ENCODE measurements around the gene HBS1L. TPM values are rescaled to one million over a fixed set of nuclear protein-coding genes. Genes with fewer than 3 reads are reported as not detected.
A peak's percentile ranks its signal among the peaks of the same experiment; 100 is the strongest.

HBS1L gene
- total RNA-seq = 10 to 100 TPM; 71.3 to 89.0 TPM
- 10 to 100 TPM; 32.7 to 33.1 TPM for polyA plus RNA-seq

DNA sequence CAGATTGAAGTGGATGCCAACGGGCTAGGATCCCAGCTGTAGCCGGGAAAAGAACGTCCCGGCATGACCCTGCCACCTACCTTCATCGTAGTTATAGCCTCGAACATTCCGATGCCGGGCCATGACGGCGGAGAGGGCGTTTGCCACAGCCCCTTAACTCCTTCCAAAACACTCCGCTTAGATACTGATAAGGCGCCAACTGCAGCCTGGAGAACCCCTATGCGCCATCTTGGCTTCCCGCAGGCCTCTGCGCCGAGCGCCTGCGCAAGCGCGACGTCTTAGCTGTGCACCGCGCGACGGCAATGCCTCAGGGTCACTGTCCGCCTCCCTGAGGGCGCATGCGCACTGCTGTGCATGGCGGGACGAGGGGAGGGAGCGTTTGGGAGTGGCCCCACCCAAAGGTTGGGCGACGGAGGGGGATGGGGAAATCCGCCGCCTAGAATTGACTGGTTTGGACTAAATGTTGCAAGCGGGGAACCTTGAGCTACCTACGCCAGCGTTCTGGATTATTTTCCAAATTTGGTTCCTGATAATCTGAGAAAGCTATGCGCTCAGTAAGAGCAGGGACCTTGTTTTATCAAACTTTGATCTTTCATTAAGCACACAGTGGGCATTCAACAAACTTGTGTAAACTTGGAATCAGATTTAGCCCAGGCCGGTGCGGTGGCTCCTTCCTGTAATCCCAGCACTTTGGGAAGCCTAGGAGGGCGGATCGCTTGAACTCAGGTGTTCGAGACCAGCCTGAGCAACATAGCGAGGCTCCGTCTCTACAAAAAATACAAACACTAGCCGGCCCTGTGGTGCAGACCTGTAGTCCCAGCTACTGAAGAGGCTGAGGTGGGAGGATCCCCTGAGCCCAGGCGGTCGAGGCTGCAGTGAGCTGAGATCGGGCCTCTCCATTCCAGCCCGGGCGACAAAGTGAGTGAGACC lies at the start of gene HBS1L:
HBS1L (minus strand) TSS at position 254 of the 930 bp plus-strand sequence; CDS start at position 123, 131 bp downstream.
- Histone ChIP-seq H3K27ac (ENCODE audit: low read depth in 1 of 2, low read length in 2 of 2) (peak within 1 kb of the TSS; percentile 61 to 82), H3K4me1 (ENCODE audit: control insufficient read depth in 4 of 4, insufficient read depth in 4 of 4, low read length in 3 of 4) (peaks cover 5 to 24% (median 13%) of the 10 kb centered on the region in 4 donors), H3K9ac (ENCODE audit: low read depth in 1 of 2, low read length in 2 of 2) (peak within 1 kb of the TSS; percentile 94 to 96), H3K4me3 (ENCODE audit: low read depth in 1 of 3, low read length in 3 of 3) (peak within 1 kb of the TSS; percentile 82 to 96 (median 90)), H3K9me3 (ENCODE audit: control insufficient read depth in 4 of 4, low read length in 3 of 4) (no peaks in the 10 kb centered on the region), H3K27me3 (ENCODE audit: control insufficient read depth in 4 of 4, insufficient read depth in 4 of 4, low read length in 3 of 4) (no peaks in the 10 kb centered on the region), H3K36me3 (ENCODE audit: control insufficient read depth in 4 of 4, insufficient read depth in 3 of 4, low read depth in 1 of 4, low read length in 3 of 4) (peaks cover 0 to 3% (median under 1%) of the 10 kb centered on the region in 4 donors)
- DNase-seq (ENCODE audit: low spot score) = peak; percentile 95
- peak; percentile 52 to 62 for TF ChIP-seq RAD21 (IDR thresholded peaks at IDR 0.05)
- TF ChIP-seq FOXA1 (IDR thresholded peaks at IDR 0.05) = no peak
- TF ChIP-seq, protein P1, sequence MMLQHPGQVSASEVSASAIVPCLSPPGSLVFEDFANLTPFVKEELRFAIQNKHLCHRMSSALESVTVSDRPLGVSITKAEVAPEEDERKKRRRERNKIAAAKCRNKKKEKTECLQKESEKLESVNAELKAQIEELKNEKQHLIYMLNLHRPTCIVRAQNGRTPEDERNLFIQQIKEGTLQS (IDR thresholded peaks at IDR 0.05) = no peak
- peak; percentile 69 for TF ChIP-seq HNF4G (IDR thresholded peaks at IDR 0.05)
- TF ChIP-seq HNF4A (conservative IDR thresholded peaks at IDR 0.05) = peak; percentile 81 to 82
- peak; percentile 37 to 80 for TF ChIP-seq JUND (IDR thresholded peaks at IDR 0.05)
- TF ChIP-seq EGR1 (IDR thresholded peaks at IDR 0.05; ENCODE audit: low read depth in 2 of 2) = peak in 1 of 2 donors; percentile 55
- TF ChIP-seq ZBTB33 (IDR thresholded peaks at IDR 0.05) = peak; percentile 93
- no peak for TF ChIP-seq MAX (IDR thresholded peaks at IDR 0.05)
- peak; percentile 90 to 92 for TF ChIP-seq RXRA (IDR thresholded peaks at IDR 0.05)
- TF ChIP-seq GABPA (IDR thresholded peaks at IDR 0.05 in 1 of 2, conservative IDR thresholded peaks at IDR 0.05 in 1 of 2) = peak in 1 of 2 donors; percentile 33
- TF ChIP-seq TAF1 (conservative IDR thresholded peaks at IDR 0.05) = peak; percentile 79
- peak; percentile 89 for TF ChIP-seq SP1 (IDR thresholded peaks at IDR 0.05)
- peak; percentile 88 for TF ChIP-seq REST (IDR thresholded peaks at IDR 0.05)
- TF ChIP-seq NR2F2 (IDR thresholded peaks at IDR 0.05) = peak; percentile 37
- peak; percentile 99 for TF ChIP-seq YY1 (IDR thresholded peaks at IDR 0.05)
- TF ChIP-seq, protein P2, sequence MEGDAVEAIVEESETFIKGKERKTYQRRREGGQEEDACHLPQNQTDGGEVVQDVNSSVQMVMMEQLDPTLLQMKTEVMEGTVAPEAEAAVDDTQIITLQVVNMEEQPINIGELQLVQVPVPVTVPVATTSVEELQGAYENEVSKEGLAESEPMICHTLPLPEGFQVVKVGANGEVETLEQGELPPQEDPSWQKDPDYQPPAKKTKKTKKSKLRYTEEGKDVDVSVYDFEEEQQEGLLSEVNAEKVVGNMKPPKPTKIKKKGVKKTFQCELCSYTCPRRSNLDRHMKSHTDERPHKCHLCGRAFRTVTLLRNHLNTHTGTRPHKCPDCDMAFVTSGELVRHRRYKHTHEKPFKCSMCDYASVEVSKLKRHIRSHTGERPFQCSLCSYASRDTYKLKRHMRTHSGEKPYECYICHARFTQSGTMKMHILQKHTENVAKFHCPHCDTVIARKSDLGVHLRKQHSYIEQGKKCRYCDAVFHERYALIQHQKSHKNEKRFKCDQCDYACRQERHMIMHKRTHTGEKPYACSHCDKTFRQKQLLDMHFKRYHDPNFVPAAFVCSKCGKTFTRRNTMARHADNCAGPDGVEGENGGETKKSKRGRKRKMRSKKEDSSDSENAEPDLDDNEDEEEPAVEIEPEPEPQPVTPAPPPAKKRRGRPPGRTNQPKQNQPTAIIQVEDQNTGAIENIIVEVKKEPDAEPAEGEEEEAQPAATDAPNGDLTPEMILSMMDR (IDR thresholded peaks at IDR 0.05; ENCODE audit: low read depth, low read length, missing input control) = no peak
- TF ChIP-seq FOXA2 (IDR thresholded peaks at IDR 0.05) = peak; percentile 22
- 11% methylated on average over 53 of the region's 53 CpGs for WGBS

Measured in liver (tissue), 9 donors.